HEK293T (cell line): ENCODE measurements around the gene MZB1.
A peak's percentile ranks its signal among the peaks of the same experiment; 100 is the strongest.
"Not testable (repeated sequence)": the region's sequence is repeated elsewhere in the genome, so short reads cannot be mapped to it uniquely, and the experiment has no call there.

Experiments
- CTCF ChIA-PET: fragments of 350-600 bp; formaldehyde crosslinking; extraction: SDS; loops from one replicate; lab custom pipeline; 2021; ENCODE audit warnings: antibody characterized with exemption, inconsistent platforms; lab: Yijun Ruan, JAX
- POLR2A ChIA-PET: fragments of 350-600 bp; formaldehyde crosslinking; extraction: SDS; loops from one replicate; lab custom pipeline; 2020; ENCODE audit warnings: antibody characterized with exemption, inconsistent platforms; lab: Yijun Ruan, JAX
- DNase-seq: peaks from one replicate; pipeline ENCODE4 v3.0.0; 2012; ENCODE audit warnings: mixed read lengths; ENCODE audit errors: extremely low spot score
- ARNT ChIP-seq: fragments of 450-650 bp; IDR thresholded peaks from 2 replicates; pipeline ENCODE4 v1.6.1; 2017; ENCODE audit warnings: mild to moderate bottlenecking
- BHLHE40 ChIP-seq: fragments of 450-650 bp; IDR thresholded peaks from 2 replicates; pipeline ENCODE4 v1.6.1; 2016; ENCODE audit warnings: mild to moderate bottlenecking, moderate library complexity, borderline replicate concordance
- CTBP1 ChIP-seq: fragments of 450-650 bp; IDR thresholded peaks from 2 replicates; pipeline ENCODE4 v1.6.1; 2016; ENCODE audit warnings: borderline replicate concordance
- ELF4 ChIP-seq: fragments of 450-650 bp; IDR thresholded peaks from 2 replicates; pipeline ENCODE4 v1.6.1; 2017; ENCODE audit warnings: antibody characterized with exemption
- FOXA1 ChIP-seq: fragments of 450-650 bp; IDR thresholded peaks from 2 replicates; pipeline ENCODE4 v1.6.1; 2016; ENCODE audit warnings: mild to moderate bottlenecking
- FOXK2 ChIP-seq: fragments of 450-650 bp; IDR thresholded peaks from 2 replicates; pipeline ENCODE4 v1.6.1; 2016; ENCODE audit warnings: mild to moderate bottlenecking
- FOXM1 ChIP-seq: fragments of 450-650 bp; IDR thresholded peaks from 2 replicates; pipeline ENCODE4 v1.6.1; 2017; ENCODE audit warnings: mild to moderate bottlenecking, borderline replicate concordance
- HDGF ChIP-seq: fragments of 450-650 bp; IDR thresholded peaks from 2 replicates; pipeline ENCODE4 v1.6.1; 2017; ENCODE audit warnings: antibody characterized with exemption, borderline replicate concordance
- L3MBTL2 ChIP-seq: fragments of 450-650 bp; conservative IDR thresholded peaks from 2 replicates; pipeline ENCODE4 v1.6.1; 2016; ENCODE audit warnings: mild to moderate bottlenecking
- NFRKB ChIP-seq: fragments of 450-650 bp; IDR thresholded peaks from 2 replicates; pipeline ENCODE4 v1.6.1; 2016; ENCODE audit warnings: mild to moderate bottlenecking, moderate library complexity
- PKNOX1 ChIP-seq: fragments of 450-650 bp; IDR thresholded peaks from 2 replicates; pipeline ENCODE4 v1.6.1; 2016
- SP1 ChIP-seq: fragments of 450-650 bp; IDR thresholded peaks from 2 replicates; pipeline ENCODE4 v1.6.1; 2017
- SUZ12 ChIP-seq: fragments of 450-650 bp; IDR thresholded peaks from 2 replicates; pipeline ENCODE4 v1.6.1; 2016; ENCODE audit warnings: mild to moderate bottlenecking
- TARDBP ChIP-seq: fragments of 450-650 bp; IDR thresholded peaks from 2 replicates; pipeline ENCODE4 v1.6.1; 2016
- ZNF384 ChIP-seq: fragments of 450-650 bp; IDR thresholded peaks from 2 replicates; pipeline ENCODE4 v1.6.1; 2016

MZB1 gene

DNA sequence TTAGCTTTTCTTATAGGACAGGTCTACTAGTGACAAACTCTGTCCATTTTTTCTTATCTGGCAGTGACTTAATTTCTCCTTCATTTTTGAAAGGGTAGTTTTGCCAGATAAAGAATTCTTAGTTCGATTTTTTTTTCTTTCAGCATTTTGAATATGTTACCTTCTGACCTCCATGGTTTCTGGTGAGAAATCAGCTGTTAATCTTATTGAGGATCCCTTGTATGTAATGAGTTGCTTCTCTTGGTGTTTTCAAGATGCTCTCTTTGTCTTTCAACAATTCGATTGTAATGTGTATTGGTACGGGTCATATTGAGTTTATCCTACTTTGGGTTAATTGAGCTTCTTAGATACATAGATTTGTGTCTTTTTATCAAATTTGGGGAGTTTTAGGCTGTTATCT lies 35.5 kb downstream of the MZB1 start:
- CTCF ChIA-PET = no interaction called here
- POLR2A ChIA-PET = interaction anchor here (2.6 kb wide), 1 partner anchor 12 kb away, joined by 11 read pairs; the partner anchor contains the start of gene PAIP2
- TF ChIP-seq FOXA1 = no peak
- no peak for TF ChIP-seq SP1
- TF ChIP-seq ARNT = no peak
- TF ChIP-seq HDGF = no peak
- no peak for DNase-seq

GRCh38 chr5:139347863-139348262 lies 41.9 kb downstream of the MZB1 start:
- POLR2A ChIA-PET, DNase-seq, CTCF ChIA-PET: not testable (repeated sequence)

- CTCF ChIA-PET, DNase-seq, POLR2A ChIA-PET: not testable (repeated sequence)
Measured at GRCh38 chr5:139345442-139345841, 44.3 kb downstream of the MZB1 start.

DNA sequence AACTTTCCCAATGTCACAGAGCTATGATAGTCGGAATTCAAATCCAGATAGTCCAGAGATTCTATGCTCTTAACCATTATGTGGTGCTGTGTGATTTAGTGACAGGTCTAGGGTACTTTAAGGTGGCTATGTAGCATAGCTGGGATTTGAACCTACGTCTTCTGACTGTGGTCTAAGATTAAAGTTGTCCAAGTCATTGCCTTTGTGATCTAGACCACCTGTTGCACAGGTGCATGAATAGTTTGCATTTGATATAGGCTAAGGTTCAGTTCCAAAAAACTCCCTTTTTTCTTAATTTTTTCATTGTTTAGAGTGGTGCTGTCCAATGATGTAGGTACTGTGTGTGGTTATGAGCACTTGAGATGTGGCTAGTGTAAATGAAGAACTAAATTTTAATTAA lies 45.5 kb downstream of the MZB1 start:
- ChIA-PET CTCF (no interaction called here), POLR2A (interaction anchor here (1.1 kb wide), 1 partner anchor 50 kb away, joined by 3 read pairs; no protein-coding TSS in a partner anchor)
- DNase-seq = no peak
- TF ChIP-seq HDGF (no peak), TARDBP (no peak), ARNT (no peak), SP1 (no peak)

- TF ChIP-seq ZNF384 (no peak), SP1 (no peak), BHLHE40 (no peak), ELF4 (no peak), TARDBP (no peak), CTBP1 (no peak), PKNOX1 (no peak), SUZ12 (no peak), HDGF (no peak), FOXM1 (no peak), FOXK2 (no peak), FOXA1 (no peak), ARNT (no peak), NFRKB (no peak)
- DNase-seq = no peak
- ChIA-PET CTCF (no interaction called here), POLR2A (interaction anchor here (1.1 kb wide), 1 partner anchor 49 kb away, joined by 3 read pairs; no protein-coding TSS in a partner anchor)
Measured at GRCh38 chr5:139343476-139343875, 46.2 kb downstream of the MZB1 start.

DNA sequence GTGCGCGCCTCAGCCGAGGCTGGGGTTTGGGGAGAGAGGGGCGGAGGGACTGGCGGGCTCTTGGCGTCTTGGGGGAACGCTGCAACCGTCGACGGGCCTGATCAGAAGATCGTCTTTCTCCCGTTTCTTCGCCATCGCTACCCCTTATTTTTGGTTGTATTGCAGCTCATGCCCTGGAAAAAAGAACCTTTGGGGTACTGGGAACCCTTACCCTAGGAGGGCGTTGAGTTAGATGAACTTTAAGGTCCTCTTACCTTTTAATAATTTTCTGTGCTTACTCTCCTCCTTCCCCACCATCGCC lies 47.3 kb downstream of the MZB1 start:
- no peak for DNase-seq
- POLR2A ChIA-PET = interaction anchor here (0.6 to 3.6 kb wide), 39 partner anchors 8 to 850 kb away, joined by 3 to 57 read pairs (median 5); partner anchors contain the start of genes DNAJC18, MATR3, SPATA24 and STING1
- CTCF ChIA-PET = interaction anchor here (0.5 to 1.1 kb wide), 10 partner anchors 10 to 991 kb away, joined by 3 to 6 read pairs (median 3); no protein-coding TSS in a partner anchor
- TF ChIP-seq ARNT (no peak), TARDBP (no peak), L3MBTL2 (no peak), BHLHE40 (no peak)

GRCh38 chr5:139341689-139342422 lies 47.9 kb downstream of the MZB1 start, which contains the start of gene PAIP2:
TSS of gene PAIP2 (plus strand) at chr5:139341854. CDS start at chr5:139363785, 21,931 bp downstream.
- peak; percentile 94 for DNase-seq
- CTCF ChIA-PET = interaction anchor here (0.5 to 1.1 kb wide), 10 partner anchors 9 to 991 kb away, joined by 3 to 6 read pairs (median 3); no protein-coding TSS in a partner anchor
- TF ChIP-seq FOXK2 = no peak
- TF ChIP-seq BHLHE40 = no peak
- peak; percentile 34; the same call in 1 of the 2 replicates for TF ChIP-seq ZNF384
- TF ChIP-seq FOXM1 = no peak
- peak; percentile 68 for TF ChIP-seq L3MBTL2
- TF ChIP-seq NFRKB = no peak
- peak; percentile 77 for TF ChIP-seq ELF4
- TF ChIP-seq SUZ12 = no peak
- 0 out of 2 replicates have a peak, but pooled peaks have one; percentile 23 for TF ChIP-seq PKNOX1
- TF ChIP-seq FOXA1 = no peak
- POLR2A ChIA-PET = interaction anchor here (0.6 to 3.6 kb wide), 40 partner anchors 8 to 849 kb away, joined by 3 to 57 read pairs (median 5); partner anchors contain the start of genes DNAJC18, MATR3, SPATA24 and STING1

GRCh38 chr5:139341187-139341688 lies 48.5 kb downstream of the MZB1 start:
- DNase-seq = no peak
- CTCF ChIA-PET = interaction anchor here (0.8 to 1.1 kb wide), 3 partner anchors 9 to 24 kb away, joined by 3 to 6 read pairs (median 3); no protein-coding TSS in a partner anchor
- TF ChIP-seq SP1 (no peak), ARNT (no peak)
- POLR2A ChIA-PET = interaction anchor here (1.1 to 3.6 kb wide), 17 partner anchors 8 to 220 kb away, joined by 3 to 57 read pairs (median 7); partner anchors contain the start of genes MATR3, SPATA24 and UBE2D2
